Heart left ventricle (tissue), 16 donors: ENCODE results near the gene SATB2. TPM values are rescaled to one million over a fixed set of nuclear protein-coding genes. Genes with fewer than 3 reads are reported as not detected.

ENCODE experiments used
- ATAC-seq, 4 donors: fragments of 200-7000 bp; cut with Tn5 transposase; one replicate each; pipeline ENCODE4 v1.9.1; 2020 to 2022; ENCODE audit warnings: moderate library complexity in 4 of 4, mild to moderate bottlenecking in 3 of 4, moderate number of reproducible peaks in 1 of 4
- DNase-seq, 5 donors: peaks; one replicate each; pipeline ENCODE4 v3.0.0-alpha.2; 2020
- H3K27ac ChIP-seq, 12 donors: fragments of 200-600 bp; sonication (generic) in 4 of 12; one replicate each; pipeline versions ENCODE4 v1.5.0 to v1.8.0; 2016 to 2022; ENCODE audit warnings: mild to moderate bottlenecking in 2 of 12
- H3K27me3 ChIP-seq, 9 donors: fragments of 200-600 bp; sonication (generic) in 2 of 9; one replicate each; pipeline versions ENCODE4 v1.5.1 to v1.8.0; 2016 to 2022; ENCODE audit warnings: mild to moderate bottlenecking in 3 of 9
- H3K36me3 ChIP-seq, 9 donors: fragments of 200-600 bp; sonication (generic) in 2 of 9; one replicate each; pipeline versions ENCODE4 v1.5.0 to v1.8.0; 2018 to 2022; ENCODE audit warnings: mild to moderate bottlenecking in 2 of 9
- H3K4me1 ChIP-seq, 12 donors: fragments of 200-600 bp; sonication (generic) in 4 of 12; one replicate each; pipeline versions ENCODE4 v1.5.0 to v1.8.0; 2016 to 2022; ENCODE audit warnings: mild to moderate bottlenecking in 3 of 12
- H3K4me3 ChIP-seq, 12 donors: fragments of 200-600 bp; sonication (generic) in 4 of 12; one replicate each; pipeline versions ENCODE4 v1.5.0 to v1.8.0; 2017 to 2022; ENCODE audit warnings: mild to moderate bottlenecking in 9 of 12, moderate library complexity in 4 of 12
- H3K9me3 ChIP-seq, 12 donors: fragments of 200-600 bp; sonication (generic) in 4 of 12; one replicate each; pipeline versions ENCODE4 v1.5.0 to v1.8.0; 2016 to 2022; ENCODE audit warnings: mild to moderate bottlenecking in 1 of 12
- POLR2A ChIP-seq, 2 donors: fragments of 450-650 bp; IDR thresholded peaks; one replicate each; pipeline ENCODE4 v1.6.1; 2017; ENCODE audit warnings: antibody characterized with exemption in 2 of 2, mild to moderate bottlenecking in 2 of 2, moderate library complexity in 2 of 2
- WGBS, 4 donors: extraction: QIAGEN DNeasy Blood & Tissue Kit in 2 of 4; methylation state at CpG; one replicate each; pipeline versions ENCODE4 v1.1.5 to v1.1.7; 2013 to 2018; 5-methylcytosine and 5-hydroxymethylcytosine counted together
- intact Hi-C, 10 donors: fragments of 100-400 bp; cut with DNase I; formaldehyde crosslinking; loops; one replicate each; pipeline versions ENCODE4 v1.11.1 to v1.14.2; 2022
- polyA plus RNA-seq, 2 donors: library from polyadenylated mRNA; stranded (reverse); fragments of 200-250 nt; gene quantifications; one replicate each; pipeline ENCODE4 v1.2.3, GENCODE V29; 2013
- total RNA-seq, 9 donors: library from RNA; depleted of rRNA in 2 of 9; stranded (reverse); fragments of >200 nt in 2 of 9; fragmentation: NEBNext Ultra II Directional in 3 of 9; extraction: Animal tissue kit (Norgen Biotek cat#: 25700) in 3 of 9; gene quantifications; one replicate each; pipeline versions ENCODE4 v1.1.0 to v1.2.4, GENCODE V29; 2016 to 2023
- TF ChIP-seq, protein P1 (sequence below), 12 donors: fragments of 200-600 bp; sonication (generic) in 4 of 12; IDR thresholded peaks; one replicate each; pipeline versions ENCODE4 v1.5.0 to v1.8.0; 2018 to 2022; ENCODE audit warnings: antibody characterized with exemption in 12 of 12, mild to moderate bottlenecking in 5 of 12
- donor health status: ischemic (EF 13 %, LVEDD 7.1; RV severe dilation, severe dysfunction).
- donor health status: healthy with polysubstance abuse.
- donor health status: DM: no; HTN: yes; CAD: no.
- donor health status: DM: no; HTN: no; CAD: no.
- donor health status: ischemic (EF 25% LVEDD 6.9; RV normal size, moderate dysfunction).
- donor health status: ischemic (EF 25% LVEDD 5.7; RV mildly dilated, moderate dysfunction).
- donor health status: healthy.
- donor health status: DM: yes; HTN: yes; CAD: no.
- donor health status: ischemic (EF 35%, LVEDD 5.7; RV mildly dilated, moderate dysfunction).
- donor health status: nonischemic (EF 11% LVEDD 7.7; RV severe dilation, severe dysfunction).
- donor health status: DM: yes; HTN: yes; CAD: no.
- donor health status: PGD.
- donor health status: ischemic (EF 29% LVEDD 5.4; RV normal size, mild dysfunction).
- donor health status: nonischemic (EF 23%, LVEDD 6.1; RV moderate dilation, normal function).

Gene SATB2
- total and polyA plus RNA-seq, 11 donors, result 0.38 to 3.3 (median 1.2) TPM

- Histone ChIP-seq H3K27ac (no peak overlapping the region), H3K9me3 (no peaks in the 10 kb centered on the region), H3K27me3 (no peaks in the 10 kb centered on the region), H3K4me1 (no peaks in the 10 kb centered on the region), H3K4me3 (no peak overlapping the region), H3K36me3 (no peaks in the 10 kb centered on the region)
- intact Hi-C loops, result no loop called here
- DNase-seq (no peak), ATAC-seq (no peak)
- WGBS, 4 donors, result 79 to 90% (median 81%) methylated on average over 2 of the region's 2 CpGs
- no peak for TF ChIP-seq POLR2A (IDR thresholded peaks at IDR 0.05)
- TF ChIP-seq, protein P1, sequence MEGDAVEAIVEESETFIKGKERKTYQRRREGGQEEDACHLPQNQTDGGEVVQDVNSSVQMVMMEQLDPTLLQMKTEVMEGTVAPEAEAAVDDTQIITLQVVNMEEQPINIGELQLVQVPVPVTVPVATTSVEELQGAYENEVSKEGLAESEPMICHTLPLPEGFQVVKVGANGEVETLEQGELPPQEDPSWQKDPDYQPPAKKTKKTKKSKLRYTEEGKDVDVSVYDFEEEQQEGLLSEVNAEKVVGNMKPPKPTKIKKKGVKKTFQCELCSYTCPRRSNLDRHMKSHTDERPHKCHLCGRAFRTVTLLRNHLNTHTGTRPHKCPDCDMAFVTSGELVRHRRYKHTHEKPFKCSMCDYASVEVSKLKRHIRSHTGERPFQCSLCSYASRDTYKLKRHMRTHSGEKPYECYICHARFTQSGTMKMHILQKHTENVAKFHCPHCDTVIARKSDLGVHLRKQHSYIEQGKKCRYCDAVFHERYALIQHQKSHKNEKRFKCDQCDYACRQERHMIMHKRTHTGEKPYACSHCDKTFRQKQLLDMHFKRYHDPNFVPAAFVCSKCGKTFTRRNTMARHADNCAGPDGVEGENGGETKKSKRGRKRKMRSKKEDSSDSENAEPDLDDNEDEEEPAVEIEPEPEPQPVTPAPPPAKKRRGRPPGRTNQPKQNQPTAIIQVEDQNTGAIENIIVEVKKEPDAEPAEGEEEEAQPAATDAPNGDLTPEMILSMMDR (IDR thresholded peaks at IDR 0.05), result no peak
Measured at GRCh38 chr2:199366406-199366805, 91.3 kb downstream of the SATB2 start.

- DNase-seq (no peak), ATAC-seq (no peak)
- Histone ChIP-seq H3K4me1 (no peaks in the 10 kb centered on the region), H3K27ac (no peak overlapping the region), H3K9me3 (no peaks in the 10 kb centered on the region), H3K36me3 (no peaks in the 10 kb centered on the region), H3K27me3 (no peaks in the 10 kb centered on the region), H3K4me3 (no peak overlapping the region)
- WGBS, 4 donors, result 63 to 69% (median 67%) methylated on average over 3 of the region's 3 CpGs
- TF ChIP-seq POLR2A (IDR thresholded peaks at IDR 0.05), result no peak
- TF ChIP-seq, protein P1 (IDR thresholded peaks at IDR 0.05), result no peak
- intact Hi-C loops, result no loop called here
Measured at GRCh38 chr2:199364153-199364552, 93.6 kb downstream of the SATB2 start.

GRCh38 chr2:199356412-199356811 lies 101.3 kb downstream of the SATB2 start:
- Histone ChIP-seq H3K9me3 (no peaks in the 10 kb centered on the region), H3K4me3 (no peak overlapping the region), H3K4me1 (no peaks in the 10 kb centered on the region), H3K27me3 (no peaks in the 10 kb centered on the region), H3K27ac (no peak overlapping the region), H3K36me3 (no peaks in the 10 kb centered on the region)
- intact Hi-C loops, result no loop called here
- WGBS, 4 donors, result 73 to 76% (median 75%) methylated on average over 5 of the region's 5 CpGs
- no peak for TF ChIP-seq POLR2A (IDR thresholded peaks at IDR 0.05)
- TF ChIP-seq, protein P1 (IDR thresholded peaks at IDR 0.05), result no peak
- ATAC-seq (no peak), DNase-seq (no peak)

GRCh38 chr2:199348871-199349270 lies 108.9 kb downstream of the SATB2 start:
- ATAC-seq, result no peak
- TF ChIP-seq, protein P1 (IDR thresholded peaks at IDR 0.05), result no peak
- H3K4me1 ChIP-seq, result no peaks in the 10 kb centered on the region
- H3K27ac ChIP-seq, result no peak overlapping the region
- H3K9me3 ChIP-seq, result no peaks in the 10 kb centered on the region
- WGBS, 4 donors, result 80 to 88% (median 86%) methylated on average over 7 of the region's 7 CpGs
- H3K27me3 ChIP-seq, result no peaks in the 10 kb centered on the region
- H3K36me3 ChIP-seq, result peaks cover 0 to 3% (median 0%) of the 10 kb centered on the region in 9 donors
- intact Hi-C loops, result no loop called here
- no peak overlapping the region for H3K4me3 ChIP-seq
- DNase-seq, result no peak
